Measurements from ENCODE around the gene MGMT.

DNA sequence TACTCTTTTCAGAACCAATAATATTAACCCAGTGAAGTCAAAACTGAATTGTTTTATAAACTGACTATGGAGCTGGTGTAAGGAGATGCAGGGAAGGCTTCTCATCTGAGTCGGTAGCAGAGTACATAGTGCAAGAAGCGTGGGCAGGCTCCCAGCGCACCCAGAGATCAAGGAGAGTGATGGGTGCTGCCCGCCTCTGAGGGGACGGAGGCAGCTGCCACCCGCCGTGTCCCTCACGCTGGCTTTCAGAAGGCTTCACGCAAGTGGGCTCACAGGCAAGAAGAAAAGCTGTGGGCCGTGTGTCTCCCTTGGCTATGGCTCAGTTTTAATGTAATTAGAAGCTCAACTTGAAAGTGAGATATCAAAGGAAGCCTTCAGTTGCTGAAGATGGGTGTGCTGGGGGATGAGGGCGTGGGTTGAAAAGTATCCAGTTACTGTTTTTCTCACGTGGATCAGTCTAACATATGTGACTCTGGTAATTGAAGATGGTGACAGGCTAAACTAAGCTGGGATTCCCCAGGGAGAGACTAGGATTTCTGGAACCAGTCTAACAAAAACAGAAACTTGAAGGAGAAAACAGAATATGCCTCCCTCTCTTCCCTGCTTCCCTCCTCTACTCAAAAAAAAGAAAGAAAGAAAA is 159.9 kb downstream of the MGMT start:
- TF ChIP-seq, protein P1, sequence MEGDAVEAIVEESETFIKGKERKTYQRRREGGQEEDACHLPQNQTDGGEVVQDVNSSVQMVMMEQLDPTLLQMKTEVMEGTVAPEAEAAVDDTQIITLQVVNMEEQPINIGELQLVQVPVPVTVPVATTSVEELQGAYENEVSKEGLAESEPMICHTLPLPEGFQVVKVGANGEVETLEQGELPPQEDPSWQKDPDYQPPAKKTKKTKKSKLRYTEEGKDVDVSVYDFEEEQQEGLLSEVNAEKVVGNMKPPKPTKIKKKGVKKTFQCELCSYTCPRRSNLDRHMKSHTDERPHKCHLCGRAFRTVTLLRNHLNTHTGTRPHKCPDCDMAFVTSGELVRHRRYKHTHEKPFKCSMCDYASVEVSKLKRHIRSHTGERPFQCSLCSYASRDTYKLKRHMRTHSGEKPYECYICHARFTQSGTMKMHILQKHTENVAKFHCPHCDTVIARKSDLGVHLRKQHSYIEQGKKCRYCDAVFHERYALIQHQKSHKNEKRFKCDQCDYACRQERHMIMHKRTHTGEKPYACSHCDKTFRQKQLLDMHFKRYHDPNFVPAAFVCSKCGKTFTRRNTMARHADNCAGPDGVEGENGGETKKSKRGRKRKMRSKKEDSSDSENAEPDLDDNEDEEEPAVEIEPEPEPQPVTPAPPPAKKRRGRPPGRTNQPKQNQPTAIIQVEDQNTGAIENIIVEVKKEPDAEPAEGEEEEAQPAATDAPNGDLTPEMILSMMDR (conservative IDR thresholded peaks at IDR 0.05), result no peak
- TF ChIP-seq EZH2 (IDR thresholded peaks at IDR 0.05; ENCODE audit: low read depth), result no peak

All from PC-9 (cell line).